Measurements from ENCODE around the gene GAK.
A peak's percentile ranks its signal among the peaks of the same experiment; 100 is the strongest.

The GAK gene

DNA sequence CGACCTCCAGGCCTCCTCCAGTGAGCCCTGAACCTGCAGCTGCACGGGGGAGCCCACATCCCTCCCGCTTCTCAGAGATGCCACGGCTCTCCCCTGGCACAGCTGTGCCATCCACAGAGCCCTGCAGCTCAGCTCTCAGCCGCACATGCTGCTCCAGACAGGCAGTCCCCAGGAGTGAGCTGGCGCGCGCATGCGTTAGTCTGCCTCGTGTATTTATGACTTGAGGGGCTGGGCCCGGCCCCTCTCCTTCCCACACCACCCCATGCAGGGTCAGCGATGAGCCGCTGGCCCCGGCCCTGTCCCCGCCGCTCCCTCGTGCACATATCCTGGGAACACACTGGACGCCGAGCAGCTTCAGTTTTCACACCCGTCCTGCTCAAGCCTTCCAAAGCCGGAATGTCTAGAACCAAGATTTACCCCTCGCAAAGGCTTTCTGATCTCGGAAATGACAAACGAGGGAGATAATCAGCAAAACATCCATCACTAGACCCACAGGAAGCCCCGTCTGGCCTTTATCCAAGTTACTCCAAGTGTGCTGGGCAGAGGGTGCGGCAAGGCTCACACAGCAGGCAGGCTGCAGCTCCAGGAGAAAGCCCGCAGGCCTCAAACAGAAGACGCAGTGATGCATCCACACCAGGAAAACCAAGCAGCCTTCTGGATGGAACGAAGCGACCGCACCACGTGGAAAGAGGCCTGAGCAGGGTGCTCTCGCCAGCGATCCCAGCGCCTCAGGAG, 24.3 kb downstream of the GAK start:
- DNase-seq (ENCODE audit: low spot score): no peak

DNA sequence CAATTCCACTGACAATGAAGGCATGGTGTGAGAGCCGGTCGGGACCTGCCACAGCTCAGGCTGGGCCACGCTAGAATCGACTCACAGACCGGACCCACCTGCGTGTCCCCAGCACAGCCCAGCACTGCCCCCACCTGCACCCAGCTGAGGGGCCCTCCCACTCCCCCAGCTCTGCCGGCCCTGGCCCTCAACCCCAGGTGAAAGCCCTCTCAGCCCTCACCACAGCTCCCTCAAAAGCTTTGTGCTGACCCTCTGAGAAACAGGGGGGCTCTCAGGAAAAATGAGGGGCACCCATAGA, 25.1 kb downstream of the GAK start:
- no peak for DNase-seq (ENCODE audit: low spot score)

DNA sequence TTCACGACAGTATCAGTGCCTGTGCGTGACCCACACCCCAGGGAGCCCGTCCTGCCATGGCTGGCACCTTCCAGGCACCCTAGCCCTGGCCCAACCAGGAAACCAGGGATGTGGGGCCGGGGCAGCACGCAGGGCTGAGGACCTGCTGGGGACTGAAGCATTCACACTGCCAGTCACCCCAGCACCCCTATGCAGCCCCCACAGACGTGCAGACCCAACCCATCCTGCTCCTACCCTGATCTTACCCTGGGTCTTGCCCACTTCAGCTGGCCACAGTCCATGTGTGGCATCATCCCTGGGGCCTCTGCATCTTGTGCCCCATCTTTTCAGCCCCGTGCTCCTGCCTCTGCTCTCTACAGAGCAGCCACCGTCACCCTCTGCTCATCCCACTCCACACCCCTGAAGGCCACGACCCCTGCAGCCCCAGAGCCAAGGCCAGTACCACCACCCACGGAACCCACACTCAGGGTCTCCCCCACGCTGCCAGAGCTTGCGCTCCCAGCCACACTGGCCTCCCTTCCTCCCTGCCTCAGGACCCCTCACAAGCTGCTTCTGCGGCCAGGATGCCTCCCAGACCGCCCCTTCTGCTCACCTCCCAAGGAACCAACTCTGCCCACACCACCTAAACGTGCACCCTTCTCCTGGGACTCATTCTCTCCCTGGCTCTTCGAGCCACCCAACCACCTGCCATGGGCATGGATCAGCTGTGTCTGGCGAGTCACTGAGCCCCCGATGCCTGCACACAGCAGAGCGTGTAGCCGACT, 25.6 kb downstream of the GAK start:
- DNase-seq (ENCODE audit: low spot score): no peak

DNA sequence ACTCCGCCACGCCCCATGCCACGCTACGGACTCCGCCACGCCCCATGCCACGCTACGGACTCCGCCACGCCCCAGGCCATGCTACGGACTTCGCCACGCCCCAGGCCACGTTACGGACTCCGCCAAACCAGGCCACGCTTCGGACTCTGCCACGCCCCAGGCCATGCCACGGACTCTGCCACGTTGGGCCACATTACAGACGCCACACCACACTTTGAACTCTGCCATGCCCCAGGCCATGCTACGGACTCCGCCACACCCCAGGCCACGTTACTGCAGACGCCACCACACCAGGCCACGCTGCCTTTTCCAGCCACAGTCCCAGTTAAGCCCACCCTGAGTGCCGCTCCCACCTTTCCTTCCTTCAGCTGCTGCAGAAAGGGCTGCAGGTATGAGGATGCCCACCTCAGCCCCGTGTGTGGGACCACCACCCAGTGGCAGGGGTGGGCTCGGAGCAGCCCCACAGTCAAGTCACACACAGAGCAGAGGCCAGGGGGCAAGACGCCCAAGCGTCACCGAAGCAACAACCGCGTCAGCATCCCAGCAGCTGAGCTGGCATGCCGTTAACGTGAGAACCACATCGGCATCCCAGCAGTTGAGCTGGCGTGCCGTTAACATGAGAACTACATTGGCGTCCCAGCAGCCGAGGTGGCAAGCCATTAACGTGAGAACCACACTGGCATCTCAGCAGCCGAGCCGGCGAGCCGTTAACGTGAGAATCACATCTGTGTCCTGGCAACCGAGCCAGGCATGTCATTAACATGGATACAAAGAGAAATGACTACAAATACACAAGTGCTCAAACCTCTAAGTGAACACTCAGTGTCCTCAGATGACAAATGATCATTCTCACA, 26.4 kb downstream of the GAK start:
- DNase-seq (ENCODE audit: low spot score): no peak

DNA sequence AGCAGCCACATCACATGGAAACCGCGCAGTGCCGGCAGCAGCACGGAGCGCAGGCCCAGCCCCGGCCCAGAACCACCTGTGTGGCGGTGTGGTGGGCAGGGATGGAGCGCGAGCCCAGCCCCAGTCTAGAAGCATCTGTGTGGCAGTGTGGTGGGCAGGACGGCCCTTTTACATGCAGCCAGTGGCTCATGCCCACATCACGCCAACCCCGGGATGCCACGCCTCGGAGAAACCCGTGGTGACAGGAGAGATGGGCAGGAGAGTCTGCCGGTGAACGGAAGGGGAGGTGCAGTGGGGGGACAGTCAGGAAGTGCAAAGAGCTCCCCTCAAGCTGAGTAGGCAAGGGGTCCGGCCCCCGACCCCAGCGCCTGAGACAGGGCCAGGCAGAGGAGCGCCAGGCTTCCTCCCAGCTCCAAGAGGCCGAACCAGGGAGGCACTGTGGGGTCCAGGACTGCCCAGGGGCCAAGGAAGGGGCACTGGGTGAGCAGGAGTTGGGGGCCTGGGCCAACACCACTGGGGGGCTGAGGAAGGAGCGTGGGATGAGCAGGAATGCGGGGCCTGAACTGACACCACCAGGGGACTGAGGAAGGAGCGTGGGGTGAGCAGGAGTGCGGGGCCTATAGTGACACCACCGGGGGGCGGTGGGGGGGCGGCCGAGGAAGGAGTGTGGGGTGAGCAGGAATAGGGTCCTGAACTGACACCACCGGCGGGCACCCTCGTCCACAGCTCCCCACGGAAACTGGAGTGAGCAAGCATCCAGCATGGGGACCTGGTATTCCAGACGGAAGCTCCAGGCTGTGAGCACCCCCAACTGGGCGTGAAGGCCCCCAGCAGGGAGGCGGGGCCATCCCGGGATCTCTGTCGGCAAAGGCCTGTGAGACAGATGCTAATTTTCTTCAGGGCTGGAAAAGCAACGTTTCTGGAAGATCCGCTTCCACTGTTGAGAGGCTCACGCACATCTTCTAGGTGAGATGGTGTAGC, 28.8 kb downstream of the GAK start:
- no peak for DNase-seq (ENCODE audit: low spot score)

DNA sequence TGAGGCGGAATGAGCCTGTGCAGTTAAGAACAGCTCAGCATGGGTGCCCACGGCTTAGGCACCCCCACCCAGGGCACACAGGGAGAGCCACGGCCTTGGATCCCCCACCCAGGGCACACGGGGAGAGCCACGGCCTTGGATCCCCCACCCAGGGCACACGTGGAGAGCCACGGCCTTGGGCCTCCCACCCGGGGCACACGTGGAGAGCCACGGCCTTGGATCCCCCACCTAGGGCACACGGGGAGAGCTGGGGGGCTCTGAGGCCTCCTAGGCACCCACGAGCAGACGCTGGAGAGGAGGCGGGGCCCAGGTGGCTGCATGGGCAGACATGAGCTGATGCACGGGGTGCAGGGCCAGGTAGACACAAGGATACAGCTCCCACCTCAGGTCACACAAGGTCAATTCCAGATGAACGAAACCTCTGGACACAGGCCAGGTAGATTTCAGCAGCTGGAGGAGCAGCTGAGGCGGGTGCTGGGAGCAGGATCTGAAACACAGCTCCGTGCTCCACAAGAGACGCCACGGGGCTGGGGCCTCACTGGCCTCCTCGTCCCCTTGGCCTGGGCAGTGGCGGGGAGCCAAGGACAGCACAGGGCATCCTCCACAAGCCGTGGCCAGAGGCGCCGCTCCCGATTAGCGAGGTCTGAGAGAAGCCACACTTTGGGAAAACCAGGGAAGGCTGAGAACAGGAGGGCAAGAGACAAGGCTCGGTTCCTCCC, 30.8 kb downstream of the GAK start:
- DNase-seq (ENCODE audit: low spot score): no peak

DNA sequence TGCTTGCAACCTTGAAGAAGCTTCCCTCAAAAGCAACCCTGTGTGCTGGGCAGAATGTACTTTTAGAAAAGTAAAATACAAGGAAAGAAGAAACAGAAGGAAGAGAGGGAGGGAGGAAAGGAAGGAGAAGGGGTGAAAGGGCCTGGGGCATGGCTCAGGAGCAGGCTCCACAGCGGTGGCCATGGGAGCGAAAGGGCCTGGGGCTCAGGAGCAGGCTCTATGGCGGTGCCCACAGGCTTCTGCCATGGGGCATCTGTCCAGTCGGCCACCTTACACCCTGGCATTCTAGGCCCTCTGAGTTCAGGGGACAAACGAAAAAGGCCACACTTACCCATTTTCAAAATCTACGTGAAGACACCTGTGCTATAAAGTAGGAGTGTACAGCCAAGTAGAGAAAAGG, 31.4 kb downstream of the GAK start:
- DNase-seq (ENCODE audit: low spot score): no peak

DNA sequence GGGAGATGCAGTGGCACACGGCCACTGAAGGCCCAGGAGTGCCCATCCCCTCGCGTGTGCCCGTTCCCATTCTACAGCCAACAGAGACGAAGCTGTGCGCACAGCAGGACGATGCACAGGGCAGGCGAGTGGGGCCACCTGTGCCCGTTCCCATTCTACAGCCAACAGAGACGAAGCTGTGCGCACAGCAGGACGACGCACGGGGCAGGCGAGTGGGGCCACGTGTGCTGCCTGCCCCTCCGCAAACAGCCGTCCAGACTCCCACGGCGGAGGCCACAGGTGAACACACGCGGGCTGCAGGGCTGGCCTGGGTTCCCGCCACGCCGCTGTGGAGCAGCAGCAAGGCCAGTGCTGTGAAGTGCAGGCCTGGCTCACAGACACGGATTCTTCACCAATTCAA, 32.0 kb downstream of the GAK start:
- no peak for DNase-seq (ENCODE audit: low spot score)

DNA sequence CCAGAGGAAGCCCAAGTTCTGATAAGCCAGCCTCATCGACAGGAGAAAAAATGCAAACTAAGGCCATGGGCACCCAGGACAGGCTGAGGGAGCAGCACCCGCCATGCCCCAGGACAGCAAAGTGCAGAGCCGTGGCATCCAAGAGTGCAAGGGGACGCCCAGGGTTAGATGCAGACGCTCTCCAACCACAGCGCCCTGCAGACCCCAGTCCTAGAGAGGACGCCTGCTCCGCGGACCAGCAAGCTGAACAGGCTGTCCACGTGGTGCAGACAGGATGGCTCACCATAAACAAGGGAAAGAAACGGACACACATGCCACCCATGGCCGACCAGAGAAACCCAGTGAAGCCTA, 32.6 kb downstream of the GAK start:
- DNase-seq (ENCODE audit: low spot score): no peak

DNA sequence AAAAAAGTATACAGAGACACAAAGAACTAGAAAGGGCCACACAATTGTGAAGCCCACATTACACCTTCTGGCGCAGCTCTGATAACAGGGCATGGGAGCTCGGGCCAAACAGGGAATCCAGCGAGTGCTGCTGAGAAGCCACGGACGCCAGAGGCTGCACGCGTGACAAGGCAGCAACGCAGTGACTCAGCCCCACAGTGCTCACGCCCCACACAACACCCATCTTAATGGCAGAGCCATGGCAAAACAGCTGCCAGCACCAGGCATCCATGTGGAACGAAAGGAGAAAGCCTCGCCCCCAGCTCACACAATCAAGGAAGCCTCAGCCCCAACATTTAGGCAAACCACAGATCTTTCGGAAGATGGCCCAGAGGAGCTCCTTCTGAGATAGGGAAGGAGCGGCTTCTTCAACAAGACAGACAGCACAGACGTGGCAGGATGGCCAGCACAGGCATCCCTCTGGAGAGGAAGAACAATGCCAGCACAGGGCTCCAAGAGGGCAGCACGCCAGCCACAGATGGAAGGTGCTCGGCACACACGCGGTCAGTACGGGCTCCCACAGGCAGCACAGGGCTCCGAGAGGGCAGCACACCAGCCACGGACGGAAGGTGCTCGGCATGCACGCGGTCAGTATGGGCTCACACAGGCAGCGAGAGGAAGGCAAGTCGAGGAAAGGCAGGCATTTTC, 33.1 kb downstream of the GAK start:
- no peak for DNase-seq (ENCODE audit: low spot score)

DNA sequence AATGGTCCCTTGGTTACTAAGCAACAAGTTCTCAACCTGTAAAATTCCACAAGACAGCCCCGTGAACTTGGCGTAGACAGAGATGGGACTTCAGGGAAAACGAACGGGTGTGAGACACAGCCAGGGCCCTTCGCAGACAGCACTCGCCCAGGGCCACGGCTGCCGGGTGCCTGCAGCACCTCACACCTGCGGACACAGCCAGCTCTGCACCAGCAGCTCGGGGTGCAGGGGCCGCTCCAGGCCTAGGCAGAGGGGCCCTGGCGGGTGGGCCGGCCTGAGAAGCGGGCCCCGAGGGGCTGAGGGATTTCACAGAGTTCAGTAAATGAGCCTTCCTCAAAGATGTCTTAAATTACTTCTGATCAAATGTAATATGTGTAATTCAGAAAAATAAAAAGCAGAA, 34.0 kb downstream of the GAK start:
- DNase-seq (ENCODE audit: low spot score): no peak

DNA sequence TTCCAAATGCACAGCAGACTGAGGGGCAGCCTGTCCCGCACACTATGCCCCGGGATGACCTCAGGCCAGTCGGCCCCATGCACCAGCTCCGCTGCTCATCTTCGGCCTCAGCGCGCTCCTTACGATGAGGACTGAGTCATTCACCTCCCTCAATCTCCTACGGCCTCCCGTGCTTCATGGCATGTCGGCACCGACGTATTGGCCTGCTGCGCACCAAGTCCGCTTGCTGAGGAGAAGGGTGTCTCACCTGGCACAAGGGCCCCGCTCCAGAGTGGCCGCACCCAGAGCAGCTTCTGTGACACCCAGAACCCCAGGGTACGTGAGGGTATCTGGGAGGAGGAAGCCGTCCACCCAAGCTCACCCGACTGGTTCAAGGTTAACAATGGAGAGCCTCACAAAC, 35.5 kb downstream of the GAK start:
- DNase-seq (ENCODE audit: low spot score): no peak

DNA sequence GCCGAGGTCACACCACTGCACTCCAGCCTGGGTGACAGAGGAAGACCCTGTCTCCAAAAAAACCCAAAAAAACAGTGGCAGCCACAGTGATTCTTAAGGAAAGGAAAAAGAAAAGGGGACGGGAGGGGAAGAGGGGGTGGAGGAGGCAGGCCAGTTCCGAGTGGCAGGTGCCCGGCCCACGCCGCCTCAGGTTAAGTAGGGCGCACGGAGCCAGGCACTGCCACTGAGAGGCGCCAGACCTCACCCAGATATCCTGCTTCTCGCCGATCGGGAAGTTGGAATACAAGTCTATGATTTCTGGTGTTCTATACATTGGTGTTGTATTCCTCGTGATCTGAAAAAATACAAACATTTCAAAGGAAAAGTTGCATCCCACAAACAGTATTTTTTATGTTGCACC, 35.9 kb downstream of the GAK start:
- DNase-seq (ENCODE audit: low spot score): no peak

DNA sequence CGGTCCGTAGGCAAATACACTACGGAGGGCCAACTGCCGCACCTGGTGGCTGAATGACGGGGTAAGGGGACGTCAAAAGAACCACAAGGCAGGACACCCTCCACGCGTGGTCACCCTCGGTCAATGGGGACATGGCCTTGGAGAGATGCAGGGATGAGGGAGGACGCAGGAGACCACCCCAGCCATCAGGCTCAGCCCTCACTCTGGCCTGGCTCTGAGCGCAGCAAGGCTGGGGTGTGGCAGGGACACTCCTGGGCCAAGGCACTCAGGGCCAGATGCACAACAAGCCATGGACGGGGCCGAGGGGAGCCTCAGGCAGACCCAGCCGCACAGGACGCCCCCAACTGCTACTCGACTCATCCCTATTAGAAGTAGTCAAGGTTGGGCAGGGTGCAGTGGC, 36.5 kb downstream of the GAK start:
- no peak for DNase-seq (ENCODE audit: low spot score)

DNA sequence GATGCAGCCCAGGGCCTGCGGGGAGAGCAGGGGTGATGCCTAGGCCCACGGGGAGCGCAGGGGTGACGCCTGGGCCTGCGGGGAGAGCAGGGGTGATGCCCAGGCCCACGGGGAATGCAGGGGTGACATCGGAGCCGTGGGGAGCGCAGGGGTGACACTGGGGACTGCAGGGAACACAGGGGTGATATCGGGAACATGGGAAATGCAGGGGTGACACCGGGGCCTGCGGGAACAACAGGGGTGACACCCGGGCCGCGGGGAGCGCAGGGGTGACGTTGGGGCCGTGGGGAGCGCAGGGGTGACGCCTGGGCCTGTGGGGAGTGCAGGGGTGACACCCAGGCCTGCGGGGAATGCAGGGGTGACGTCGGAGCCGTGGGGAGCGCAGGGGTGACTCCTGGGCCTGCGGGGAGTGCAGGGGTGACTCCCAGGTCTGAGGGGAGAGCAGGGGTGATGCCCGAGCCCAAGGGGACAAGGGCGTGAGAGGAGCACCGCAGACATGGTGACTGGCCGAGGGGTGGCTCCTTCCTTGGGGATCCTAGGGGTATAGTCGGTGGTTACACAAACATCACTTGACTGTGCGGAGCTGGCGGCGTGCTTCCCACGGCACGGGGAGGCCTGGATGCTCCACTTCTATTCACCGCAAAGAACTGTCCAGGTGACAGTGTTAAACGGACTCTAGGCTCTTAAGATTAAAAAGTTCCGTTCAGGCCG, 38.0 kb downstream of the GAK start:
- DNase-seq (ENCODE audit: low spot score): no peak

DNA sequence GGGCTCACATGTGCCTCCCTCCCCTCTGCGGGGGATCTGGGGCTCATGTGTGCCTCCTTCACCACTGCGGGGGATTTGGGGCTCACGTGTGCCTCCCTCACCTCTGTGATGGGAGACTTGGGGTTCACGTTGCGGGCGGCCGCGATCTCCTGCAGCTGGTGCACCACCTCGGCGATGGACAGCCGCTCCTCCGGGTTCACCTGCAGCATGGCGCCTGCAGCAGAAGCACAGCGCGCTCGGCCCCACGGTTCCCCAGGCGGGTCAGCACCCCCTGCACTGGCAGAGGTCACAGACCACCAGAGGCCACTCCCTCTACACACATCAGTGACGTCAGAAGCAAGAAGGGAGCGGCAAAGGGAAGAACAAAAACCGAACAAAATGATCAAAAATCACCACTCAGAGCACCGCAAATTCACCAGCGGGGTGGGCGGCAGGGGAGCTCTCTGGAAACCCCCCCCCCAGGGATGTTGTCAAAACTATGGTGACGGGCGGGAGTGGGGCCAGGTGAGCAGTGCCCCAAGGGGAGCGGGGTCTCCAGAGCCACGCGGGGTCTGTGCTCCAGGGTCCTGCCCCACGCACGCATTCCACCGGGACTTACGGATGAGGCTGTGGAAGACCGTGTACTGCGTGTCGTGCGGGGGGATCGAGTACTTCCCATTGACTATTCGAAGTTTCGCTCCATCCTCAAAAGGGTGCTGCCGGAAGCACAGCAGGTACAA, 38.7 kb downstream of the GAK start:
- no peak for DNase-seq (ENCODE audit: low spot score)

DNA sequence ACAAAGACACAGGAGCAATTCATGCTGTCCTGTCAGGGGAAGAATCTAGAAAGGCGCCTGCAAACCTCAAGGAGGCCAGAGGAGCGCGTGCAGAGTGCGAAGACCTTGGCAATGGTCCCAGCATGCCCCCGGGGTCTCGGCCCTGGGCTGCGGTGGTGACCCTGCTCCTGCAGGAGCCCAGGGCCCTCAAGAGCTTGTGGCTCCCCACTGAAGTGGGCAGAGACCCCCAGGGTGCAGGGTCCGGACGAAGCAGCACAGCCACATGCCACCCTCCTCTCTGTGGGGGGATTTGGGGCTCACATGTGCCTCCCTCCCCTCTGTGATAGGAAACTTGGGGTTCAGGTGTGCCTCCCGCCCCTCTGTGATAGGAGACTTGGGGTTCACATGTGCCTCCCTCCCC, 39.3 kb downstream of the GAK start:
- DNase-seq (ENCODE audit: low spot score): no peak

DNA sequence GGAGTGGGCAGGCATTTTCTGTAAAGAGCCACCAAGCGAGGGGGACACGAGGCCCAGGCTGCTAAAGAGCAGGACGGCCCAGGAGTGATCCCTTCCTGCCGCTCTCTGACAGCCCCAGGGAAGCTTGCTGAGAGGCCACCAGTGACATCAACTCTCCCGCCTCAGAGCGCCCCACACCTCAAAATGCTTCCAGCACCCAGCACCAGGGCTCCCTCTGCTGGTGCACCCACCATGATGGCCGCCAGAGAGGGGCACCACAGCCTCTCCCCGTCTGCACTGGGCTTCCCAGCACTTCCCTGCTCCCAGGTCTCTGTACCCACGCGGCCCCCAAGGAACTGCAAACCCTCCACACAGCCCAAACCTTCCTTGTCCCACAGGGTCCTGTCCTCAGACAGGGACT, 40.4 kb downstream of the GAK start:
- DNase-seq (ENCODE audit: low spot score): peak; percentile 44

DNA sequence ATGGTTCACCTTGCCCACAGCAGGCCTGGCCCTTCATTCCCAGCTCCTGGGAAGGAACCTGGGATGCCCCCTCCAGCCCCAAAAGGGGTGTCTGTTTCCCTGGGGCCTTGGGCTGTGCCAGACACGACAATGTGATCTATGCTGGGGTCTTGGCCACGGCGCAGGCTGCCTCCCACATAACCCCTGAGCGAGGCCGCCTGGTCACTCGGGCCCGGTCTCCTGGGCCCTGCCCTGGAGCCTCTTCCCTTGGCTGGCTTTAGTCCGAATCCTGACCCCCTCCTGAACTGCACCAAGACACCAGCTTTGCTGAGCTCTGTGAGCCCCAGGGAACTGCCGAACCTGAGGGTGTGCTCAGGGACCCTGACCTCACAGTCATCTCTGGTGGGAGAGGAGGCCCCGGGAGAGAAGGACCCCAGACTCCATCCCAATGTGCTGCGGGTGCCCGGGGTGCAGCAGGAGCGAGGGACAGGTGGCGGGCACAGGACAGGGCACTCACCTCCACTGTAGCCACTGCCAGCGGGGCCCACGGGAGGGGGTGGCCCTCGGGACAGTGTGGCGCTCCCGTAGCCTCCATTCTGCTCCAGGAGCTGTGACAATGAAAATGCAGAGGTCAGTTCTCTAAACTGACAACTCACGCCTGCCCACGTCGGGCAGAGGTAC, 42.0 kb downstream of the GAK start:
- DNase-seq (ENCODE audit: low spot score): no peak
